PC-9 (cell line): ENCODE results near the gene NEIL3.

Experiments
- EZH2 ChIP-seq: fragments of 200-600 bp; sonication (generic); IDR thresholded peaks from 2 replicates; pipeline ENCODE4 v1.8.0; 2017; ENCODE audit warnings: antibody characterized with exemption, low read depth
- TF ChIP-seq, protein P1 (sequence below): fragments of 200-600 bp; sonication (generic); conservative IDR thresholded peaks from 2 replicates; pipeline ENCODE4 v1.6.1; 2017; ENCODE audit warnings: mixed run types, antibody characterized with exemption, mild to moderate bottlenecking, moderate library complexity

DNA sequence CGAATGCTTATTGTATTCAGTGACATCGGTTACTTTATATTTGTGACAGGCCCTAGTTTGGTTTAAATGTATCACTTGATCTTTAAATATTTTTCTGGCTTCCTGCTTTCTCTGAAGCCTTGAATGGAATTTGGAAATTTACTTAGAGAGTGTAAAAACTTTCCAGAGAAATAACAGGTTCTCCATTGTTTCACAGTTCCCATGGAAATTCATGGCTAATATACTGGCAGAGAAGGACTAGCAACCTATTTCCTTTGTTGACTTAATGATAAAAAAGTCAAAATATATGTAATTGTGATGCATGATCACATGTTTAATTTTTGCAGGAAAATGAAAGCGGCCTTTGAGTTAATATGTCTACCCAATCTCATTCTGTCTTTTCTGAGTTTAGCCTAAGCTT is 13.2 kb downstream of the NEIL3 start:
- TF ChIP-seq, protein P1, sequence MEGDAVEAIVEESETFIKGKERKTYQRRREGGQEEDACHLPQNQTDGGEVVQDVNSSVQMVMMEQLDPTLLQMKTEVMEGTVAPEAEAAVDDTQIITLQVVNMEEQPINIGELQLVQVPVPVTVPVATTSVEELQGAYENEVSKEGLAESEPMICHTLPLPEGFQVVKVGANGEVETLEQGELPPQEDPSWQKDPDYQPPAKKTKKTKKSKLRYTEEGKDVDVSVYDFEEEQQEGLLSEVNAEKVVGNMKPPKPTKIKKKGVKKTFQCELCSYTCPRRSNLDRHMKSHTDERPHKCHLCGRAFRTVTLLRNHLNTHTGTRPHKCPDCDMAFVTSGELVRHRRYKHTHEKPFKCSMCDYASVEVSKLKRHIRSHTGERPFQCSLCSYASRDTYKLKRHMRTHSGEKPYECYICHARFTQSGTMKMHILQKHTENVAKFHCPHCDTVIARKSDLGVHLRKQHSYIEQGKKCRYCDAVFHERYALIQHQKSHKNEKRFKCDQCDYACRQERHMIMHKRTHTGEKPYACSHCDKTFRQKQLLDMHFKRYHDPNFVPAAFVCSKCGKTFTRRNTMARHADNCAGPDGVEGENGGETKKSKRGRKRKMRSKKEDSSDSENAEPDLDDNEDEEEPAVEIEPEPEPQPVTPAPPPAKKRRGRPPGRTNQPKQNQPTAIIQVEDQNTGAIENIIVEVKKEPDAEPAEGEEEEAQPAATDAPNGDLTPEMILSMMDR: no peak
- TF ChIP-seq EZH2: no peak
